GM21576 (cell line): Measurements from ENCODE around the gene SHROOM3.
"Not testable (repeated sequence)": the region's sequence is repeated elsewhere in the genome, so short reads cannot be mapped to it uniquely, and the experiment has no call there.

ENCODE experiments used
- ATAC-seq: cut with Tn5 transposase; IDR thresholded peaks from one replicate; pipeline ENCODE4 v1.9.1; 2021; ENCODE audit warnings: mild to moderate bottlenecking, moderate library complexity; ENCODE audit not compliant: unreplicated experiment

The SHROOM3 gene

GRCh38 chr4:76714226-76714625, 279.2 kb downstream of the SHROOM3 start:
- no peak for ATAC-seq

- no peak for ATAC-seq
Measured at GRCh38 chr4:76716020-76716419, 281.0 kb downstream of the SHROOM3 start.

GRCh38 chr4:76716658-76717057, 281.6 kb downstream of the SHROOM3 start:
- no peak for ATAC-seq

- no peak for ATAC-seq
Measured at GRCh38 chr4:76717431-76717830, 282.4 kb downstream of the SHROOM3 start.

GRCh38 chr4:76718021-76718420, 283.0 kb downstream of the SHROOM3 start:
- ATAC-seq, result no peak

GRCh38 chr4:76718831-76719230, 283.8 kb downstream of the SHROOM3 start:
- ATAC-seq, result no peak

- no peak for ATAC-seq
Measured at GRCh38 chr4:76720121-76720520, 285.1 kb downstream of the SHROOM3 start.

GRCh38 chr4:76722146-76722545, 287.1 kb downstream of the SHROOM3 start:
- not testable (repeated sequence) for ATAC-seq

- no peak for ATAC-seq
Measured at GRCh38 chr4:76722838-76723237, 287.8 kb downstream of the SHROOM3 start.

- no peak for ATAC-seq
Measured at GRCh38 chr4:76723373-76723772, 288.3 kb downstream of the SHROOM3 start.

GRCh38 chr4:76723924-76724323, 288.9 kb downstream of the SHROOM3 start:
- no peak for ATAC-seq

- ATAC-seq, result no peak
Measured at GRCh38 chr4:76725039-76725438, 290.0 kb downstream of the SHROOM3 start.

GRCh38 chr4:76726176-76726575, 291.1 kb downstream of the SHROOM3 start:
- no peak for ATAC-seq

GRCh38 chr4:76726631-76727030, 291.6 kb downstream of the SHROOM3 start:
- ATAC-seq, result no peak

- ATAC-seq, result not testable (repeated sequence)
Measured at GRCh38 chr4:76727934-76728333, 292.9 kb downstream of the SHROOM3 start.

GRCh38 chr4:76729460-76729859, 294.4 kb downstream of the SHROOM3 start:
- ATAC-seq, result no peak

- ATAC-seq, result no peak
Measured at GRCh38 chr4:76729980-76730379, 295.0 kb downstream of the SHROOM3 start.

- no peak for ATAC-seq
Measured at GRCh38 chr4:76732246-76732645, 297.2 kb downstream of the SHROOM3 start.

GRCh38 chr4:76733068-76733771, 298.2 kb downstream of the SHROOM3 start:
- ATAC-seq, result no peak

GRCh38 chr4:76736414-76736813, 301.4 kb downstream of the SHROOM3 start:
- ATAC-seq, result no peak

GRCh38 chr4:76737180-76737579, 302.2 kb downstream of the SHROOM3 start:
- no peak for ATAC-seq

GRCh38 chr4:76737771-76738085, 302.7 kb downstream of the SHROOM3 start:
- no peak for ATAC-seq
